GM19099 (cell line): ENCODE measurements around the gene ZBTB37.

ENCODE experiments used
- POLR2A ChIP-seq: IDR thresholded peaks from 3 replicates; pipeline ENCODE4 v1.6.1; 2011; ENCODE audit warnings: low read depth; ENCODE audit not compliant: insufficient read length; ENCODE audit errors: extremely low read depth

Gene ZBTB37

DNA sequence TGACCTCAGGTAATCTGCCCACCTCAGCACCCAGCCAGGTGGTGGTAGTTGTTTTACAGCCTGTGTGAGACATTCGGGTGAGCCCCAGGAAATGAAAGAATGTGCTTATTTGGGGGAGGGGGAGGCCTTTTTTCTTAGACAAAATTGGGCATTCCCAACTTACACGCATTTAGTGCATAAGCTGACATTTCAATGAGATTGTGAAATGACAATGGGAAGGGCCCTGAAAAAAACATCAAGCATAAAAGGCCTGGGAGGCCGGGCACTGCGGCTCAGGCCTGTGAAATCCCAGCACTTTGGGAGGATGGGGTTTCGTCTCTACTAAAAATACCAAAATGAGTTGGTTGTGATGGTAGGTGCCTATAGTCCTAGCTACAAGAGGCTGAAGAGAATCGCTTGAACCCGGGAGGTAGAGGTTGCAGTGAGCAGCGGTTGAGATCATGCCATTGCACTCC, 5.4 kb upstream of the ZBTB37 start:
- no peak for TF ChIP-seq POLR2A

DNA sequence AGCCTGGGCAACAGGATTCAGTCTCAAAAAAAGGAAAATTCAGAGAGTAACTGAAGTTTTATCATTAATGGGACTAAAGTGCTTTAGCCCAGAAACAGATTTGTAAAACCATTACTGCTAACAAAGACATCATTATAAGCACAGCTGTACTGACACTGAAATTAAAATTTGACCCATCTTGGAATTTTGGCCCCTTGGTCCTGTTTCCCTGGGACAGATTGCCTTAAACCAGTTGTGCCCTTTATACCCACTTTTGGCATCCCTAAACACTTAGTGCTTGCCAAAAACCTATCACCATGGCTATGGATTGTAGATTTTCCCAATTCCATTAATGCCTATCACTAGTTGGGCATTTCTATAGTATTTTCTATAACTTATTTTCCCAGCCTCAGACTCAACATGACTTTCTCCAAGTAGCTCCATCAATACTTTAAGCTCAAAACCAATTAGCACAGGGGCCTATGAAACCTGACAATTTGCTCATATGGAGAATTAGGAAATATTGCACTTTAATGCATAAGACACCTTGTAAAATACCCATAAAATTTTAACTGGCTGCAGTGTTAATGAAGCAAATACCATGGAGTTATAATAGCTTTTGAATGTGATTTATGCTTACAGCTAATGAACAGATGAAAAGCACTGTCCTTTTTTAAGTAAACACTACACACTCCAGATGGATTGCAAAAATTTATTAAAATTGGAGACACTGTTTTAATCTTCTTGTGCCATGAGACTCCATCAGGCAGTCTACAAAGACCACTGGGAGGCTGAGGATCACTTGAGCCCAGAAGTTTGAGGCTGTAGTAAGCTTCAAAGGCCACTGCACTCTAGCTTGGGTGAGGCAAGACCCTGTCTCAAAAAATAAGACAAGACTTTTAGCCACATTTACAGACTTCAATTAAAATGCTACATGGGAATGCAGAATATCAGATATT, 4.7 kb upstream of the ZBTB37 start:
- TF ChIP-seq POLR2A = peak; percentile 35

DNA sequence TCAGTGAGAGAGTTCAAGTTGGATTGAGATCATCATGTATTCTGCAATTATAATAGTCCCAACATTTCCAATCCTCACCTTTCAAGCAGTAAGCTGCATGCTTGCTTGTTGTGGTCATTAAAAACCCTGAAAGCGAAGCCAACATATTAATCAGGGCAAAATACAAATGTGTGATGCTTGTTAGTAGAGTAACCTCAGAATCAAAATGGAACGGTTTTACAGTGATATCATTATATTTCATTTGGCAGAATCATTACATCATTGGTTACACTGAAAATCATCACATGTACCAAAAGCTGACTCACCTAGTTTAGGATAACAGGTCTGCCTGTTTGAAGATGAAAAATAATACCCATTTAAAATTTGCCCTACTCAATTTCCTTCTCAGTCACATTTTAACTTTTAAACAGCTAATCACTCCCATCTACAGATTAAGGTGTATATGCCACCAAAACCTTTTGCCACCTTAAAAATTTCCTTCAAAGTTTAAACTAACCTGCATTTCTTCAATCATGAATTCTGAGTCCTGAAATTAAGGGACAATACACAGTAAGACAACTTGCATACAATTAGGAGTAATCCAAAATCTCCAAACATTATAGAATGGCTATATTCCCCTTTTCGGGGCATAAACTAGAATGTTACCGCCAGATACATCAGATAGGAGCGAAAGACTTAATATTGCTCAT, 3.9 kb upstream of the ZBTB37 start:
- peak; percentile 10 for TF ChIP-seq POLR2A

- TF ChIP-seq POLR2A = peak; percentile 16
Observed at GRCh38 chr1:173865468-173866164, 2.6 kb upstream of the ZBTB37 start.

DNA sequence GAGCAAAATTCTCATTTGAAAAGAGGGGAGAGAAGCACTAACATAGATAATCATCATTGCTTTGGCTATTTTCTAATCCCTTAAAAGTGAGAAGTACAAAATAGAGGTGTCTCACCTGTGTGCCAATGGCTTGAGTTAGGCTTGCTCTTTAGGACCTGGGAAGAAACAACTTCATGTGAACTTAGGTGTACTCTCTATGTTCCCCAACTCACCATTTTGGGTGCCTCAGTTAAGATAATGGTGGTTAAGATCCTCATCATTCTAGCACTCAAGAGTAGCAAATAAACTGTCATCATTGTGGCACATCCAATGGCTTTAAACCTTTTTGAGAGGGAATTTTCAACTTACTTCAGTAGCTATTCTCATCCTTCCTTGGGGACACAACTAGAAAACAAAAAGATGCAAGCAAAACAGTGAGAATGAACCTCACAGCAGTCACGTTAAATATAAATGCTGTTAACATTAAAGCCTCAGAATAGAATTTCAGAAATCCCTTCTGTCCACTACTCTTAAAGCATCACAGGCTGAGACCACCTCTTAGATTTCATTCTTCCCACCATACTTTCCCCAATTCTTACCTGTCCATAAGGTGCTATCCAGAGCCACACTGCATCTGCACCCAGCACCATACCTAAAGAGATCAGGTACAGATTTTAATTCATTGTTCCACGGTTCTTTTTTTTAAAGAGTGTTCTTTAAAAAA, 1.6 kb upstream of the ZBTB37 start:
- no peak for TF ChIP-seq POLR2A

DNA sequence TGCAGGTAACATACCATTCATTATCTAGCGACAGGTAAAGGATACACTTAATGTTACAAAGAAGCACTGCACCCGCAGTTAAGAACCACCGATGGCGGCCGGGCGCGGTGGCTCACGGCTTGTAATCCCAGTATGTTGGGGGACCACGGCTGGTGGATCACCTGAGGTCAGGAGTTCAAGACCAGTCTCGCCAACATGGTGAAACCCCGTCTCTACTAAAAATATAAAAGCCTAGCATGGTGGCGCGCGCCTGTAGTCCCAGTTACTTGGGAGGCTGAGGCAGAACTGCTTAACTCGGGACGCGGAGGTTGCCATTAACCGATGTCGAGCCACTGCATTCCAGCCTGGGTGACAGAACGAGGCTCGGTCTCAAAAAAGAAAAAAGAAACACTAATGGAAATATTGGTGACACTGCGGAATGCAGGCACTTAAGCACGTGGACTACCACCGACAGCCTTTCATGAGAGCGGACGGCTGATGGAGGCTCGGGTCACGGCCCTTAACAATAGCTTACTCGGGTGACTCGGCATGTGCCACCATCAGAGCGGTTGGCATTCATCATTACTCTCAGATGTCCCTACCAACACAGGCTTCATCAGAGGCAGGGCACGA, 933 bp upstream of the ZBTB37 start:
- no peak for TF ChIP-seq POLR2A

- peak; percentile 100 for TF ChIP-seq POLR2A
Observed at GRCh38 chr1:173867753-173868265, 371 bp upstream of the ZBTB37 start, which contains the start of gene GAS5. GAS5 (minus strand) TSS chr1:173867989.

DNA sequence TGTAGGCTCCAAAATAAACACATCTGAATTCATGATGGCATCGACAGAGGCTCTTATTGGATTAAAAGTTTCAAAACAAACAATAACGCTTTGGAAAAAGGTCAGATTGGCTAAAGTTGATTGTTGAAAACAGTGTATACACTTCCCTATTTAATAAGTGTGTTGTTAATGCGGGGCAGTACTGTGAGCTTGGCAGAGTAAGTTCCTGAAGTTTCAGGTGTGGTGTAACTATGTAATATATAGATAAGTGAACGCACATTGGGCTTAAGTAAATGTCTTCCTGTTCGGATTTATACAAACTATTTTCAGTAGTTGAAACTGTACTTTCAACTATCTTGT, 810 bp downstream of the ZBTB37 start:
- no peak for TF ChIP-seq POLR2A

DNA sequence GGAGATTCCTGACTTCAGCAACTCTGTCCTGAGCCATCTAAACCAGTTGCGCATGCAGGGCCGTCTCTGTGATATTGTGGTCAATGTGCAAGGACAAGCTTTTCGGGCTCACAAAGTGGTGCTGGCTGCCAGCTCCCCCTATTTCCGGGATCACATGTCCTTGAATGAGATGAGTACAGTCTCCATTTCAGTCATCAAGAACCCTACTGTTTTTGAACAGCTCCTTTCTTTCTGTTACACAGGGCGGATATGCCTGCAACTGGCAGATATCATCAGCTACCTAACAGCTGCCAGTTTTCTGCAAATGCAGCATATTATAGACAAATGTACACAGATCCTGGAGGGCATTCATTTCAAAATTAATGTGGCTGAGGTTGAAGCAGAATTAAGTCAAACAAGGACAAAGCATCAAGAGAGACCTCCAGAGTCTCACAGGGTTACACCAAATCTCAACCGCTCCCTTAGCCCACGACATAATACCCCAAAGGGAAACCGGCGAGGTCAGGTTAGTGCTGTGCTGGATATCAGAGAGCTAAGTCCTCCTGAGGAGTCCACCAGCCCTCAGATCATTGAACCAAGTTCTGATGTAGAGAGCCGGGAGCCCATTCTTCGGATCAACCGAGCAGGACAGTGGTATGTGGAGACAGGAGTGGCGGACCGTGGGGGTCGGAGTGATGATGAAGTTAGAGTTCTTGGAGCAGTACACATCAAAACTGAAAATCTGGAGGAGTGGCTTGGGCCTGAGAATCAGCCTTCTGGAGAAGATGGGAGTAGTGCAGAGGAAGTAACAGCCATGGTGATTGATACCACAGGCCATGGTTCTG, 2.3 kb downstream of the ZBTB37 start:
- TF ChIP-seq POLR2A = peak; percentile 62

- TF ChIP-seq POLR2A = no peak
Observed at GRCh38 chr1:173871091-173871490, 2.9 kb downstream of the ZBTB37 start.

DNA sequence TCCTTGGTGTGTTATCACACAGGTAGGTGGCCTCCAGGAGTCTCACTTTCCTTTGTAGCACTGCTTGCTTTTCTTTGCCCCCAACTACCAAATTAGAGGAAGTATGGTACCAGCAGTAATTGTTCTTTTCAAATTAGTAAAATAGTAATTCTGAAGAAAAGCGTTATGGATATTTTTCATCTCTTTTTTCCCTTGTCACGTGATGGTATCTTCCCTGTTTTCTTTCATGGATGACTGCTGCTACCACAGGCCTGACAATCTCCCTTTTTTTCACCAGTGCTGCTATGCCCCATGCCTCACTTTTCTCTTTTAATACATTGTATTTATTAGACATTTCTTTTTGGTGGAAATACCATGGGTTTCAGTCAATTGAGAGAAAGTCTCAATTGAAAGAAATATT, 3.3 kb downstream of the ZBTB37 start:
- TF ChIP-seq POLR2A = no peak

GRCh38 chr1:173876732-173877131, 8.6 kb downstream of the ZBTB37 start:
- TF ChIP-seq POLR2A = no peak

- no peak for TF ChIP-seq POLR2A
Observed at GRCh38 chr1:173878251-173878650, 10.1 kb downstream of the ZBTB37 start.
